ENCODE results near the gene FHAD1. TPM values are rescaled to one million over a fixed set of nuclear protein-coding genes. Genes with fewer than 3 reads are reported as not detected.
"Not testable (repeated sequence)": the region's sequence is repeated elsewhere in the genome, so short reads cannot be mapped to it uniquely, and the experiment has no call there.

Gene FHAD1
- polyA plus RNA-seq, 5 donors: 1.5 to 4.5 (median 3.8) TPM

GRCh38 chr1:15276691-15277446 is 29.8 kb downstream of the FHAD1 start:
- DNase-seq: no peak

- DNase-seq: no peak
Observed at GRCh38 chr1:15277447-15277838, 30.4 kb downstream of the FHAD1 start.

GRCh38 chr1:15277933-15278332 is 30.9 kb downstream of the FHAD1 start:
- DNase-seq: no peak

- DNase-seq: no peak
Observed at GRCh38 chr1:15279576-15280230, 32.7 kb downstream of the FHAD1 start.

- no peak for DNase-seq
Observed at GRCh38 chr1:15280416-15280815, 33.4 kb downstream of the FHAD1 start.

- no peak for DNase-seq
Observed at GRCh38 chr1:15282038-15282437, 35.0 kb downstream of the FHAD1 start.

- no peak for DNase-seq
Observed at GRCh38 chr1:15282810-15283474, 35.9 kb downstream of the FHAD1 start.

- no peak for DNase-seq
Observed at GRCh38 chr1:15283526-15283925, 36.5 kb downstream of the FHAD1 start.

GRCh38 chr1:15286452-15286851 is 39.4 kb downstream of the FHAD1 start:
- no peak for DNase-seq

GRCh38 chr1:15287035-15287979 is 40.3 kb downstream of the FHAD1 start:
- DNase-seq: no peak

GRCh38 chr1:15288173-15288926 is 41.3 kb downstream of the FHAD1 start:
- no peak for DNase-seq

GRCh38 chr1:15289251-15289651 is 42.2 kb downstream of the FHAD1 start:
- DNase-seq: no peak

GRCh38 chr1:15290382-15290781 is 43.4 kb downstream of the FHAD1 start:
- DNase-seq: no peak

GRCh38 chr1:15295696-15296095 is 48.7 kb downstream of the FHAD1 start:
- no peak for DNase-seq

- no peak for DNase-seq
Observed at GRCh38 chr1:15296585-15297321, 49.7 kb downstream of the FHAD1 start.

- not testable (repeated sequence) for DNase-seq
Observed at GRCh38 chr1:15297975-15298374, 51.0 kb downstream of the FHAD1 start.

- no peak for DNase-seq
Observed at GRCh38 chr1:15299179-15299578, 52.2 kb downstream of the FHAD1 start.

GRCh38 chr1:15299806-15300205 is 52.8 kb downstream of the FHAD1 start:
- DNase-seq: no peak

GRCh38 chr1:15303935-15304334 is 56.9 kb downstream of the FHAD1 start:
- no peak for DNase-seq
